ENCODE measurements around the gene PDZD8.

DNA sequence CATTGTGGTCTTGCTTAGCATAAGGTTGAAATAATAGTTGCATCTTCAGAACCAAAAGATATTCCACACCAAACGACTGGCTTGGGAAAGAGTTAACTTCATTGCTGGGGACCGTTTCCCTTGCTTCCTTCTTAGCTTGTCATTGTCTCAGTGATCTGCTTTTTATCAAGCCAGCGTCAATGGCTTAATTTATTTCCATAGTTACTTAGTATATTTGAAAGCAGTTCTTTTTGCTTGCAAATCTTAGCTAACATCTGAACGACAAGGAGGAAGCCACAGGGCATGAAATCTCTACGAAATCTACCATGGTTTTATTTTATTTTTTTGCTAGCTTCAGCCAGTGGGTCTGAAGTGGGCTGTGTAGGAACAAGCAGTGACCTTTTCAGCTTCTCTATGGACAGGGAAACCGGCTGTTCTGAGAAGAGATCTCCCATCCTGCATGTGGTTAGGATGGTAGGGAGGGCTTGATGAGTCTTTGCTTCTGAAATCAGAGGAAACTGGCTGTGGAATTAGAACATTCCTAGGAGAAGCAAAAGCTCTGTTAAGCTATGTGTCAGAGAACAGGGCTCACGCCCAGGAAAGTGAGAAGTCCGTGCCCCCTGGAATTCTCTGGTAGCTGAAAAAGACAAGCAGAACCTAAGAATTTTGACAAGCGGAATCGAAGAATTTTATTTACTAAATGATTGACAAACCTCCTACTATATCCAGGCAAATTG lies 126.3 kb downstream of the PDZD8 start:
- TF ChIP-seq, protein P1, sequence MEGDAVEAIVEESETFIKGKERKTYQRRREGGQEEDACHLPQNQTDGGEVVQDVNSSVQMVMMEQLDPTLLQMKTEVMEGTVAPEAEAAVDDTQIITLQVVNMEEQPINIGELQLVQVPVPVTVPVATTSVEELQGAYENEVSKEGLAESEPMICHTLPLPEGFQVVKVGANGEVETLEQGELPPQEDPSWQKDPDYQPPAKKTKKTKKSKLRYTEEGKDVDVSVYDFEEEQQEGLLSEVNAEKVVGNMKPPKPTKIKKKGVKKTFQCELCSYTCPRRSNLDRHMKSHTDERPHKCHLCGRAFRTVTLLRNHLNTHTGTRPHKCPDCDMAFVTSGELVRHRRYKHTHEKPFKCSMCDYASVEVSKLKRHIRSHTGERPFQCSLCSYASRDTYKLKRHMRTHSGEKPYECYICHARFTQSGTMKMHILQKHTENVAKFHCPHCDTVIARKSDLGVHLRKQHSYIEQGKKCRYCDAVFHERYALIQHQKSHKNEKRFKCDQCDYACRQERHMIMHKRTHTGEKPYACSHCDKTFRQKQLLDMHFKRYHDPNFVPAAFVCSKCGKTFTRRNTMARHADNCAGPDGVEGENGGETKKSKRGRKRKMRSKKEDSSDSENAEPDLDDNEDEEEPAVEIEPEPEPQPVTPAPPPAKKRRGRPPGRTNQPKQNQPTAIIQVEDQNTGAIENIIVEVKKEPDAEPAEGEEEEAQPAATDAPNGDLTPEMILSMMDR (IDR thresholded peaks at IDR 0.05): no peak
- TF ChIP-seq EP300 (IDR thresholded peaks at IDR 0.05) (no peak), POLR2A (IDR thresholded peaks at IDR 0.05; ENCODE audit: low read depth) (no peak), POLR2AphosphoS5 (IDR thresholded peaks at IDR 0.05) (no peak)
